H9 (cell line): ENCODE measurements around the gene CELSR2. TPM values are rescaled to one million over a fixed set of nuclear protein-coding genes. Genes with fewer than 3 reads are reported as not detected.
A peak's percentile ranks its signal among the peaks of the same experiment; 100 is the strongest.

Source experiments
- DNase-seq: peaks from one replicate; pipeline ENCODE4 v3.0.0-alpha.2; 2017
- H2AFZ ChIP-seq: one replicate; pipeline ENCODE4 v1.6.1; 2013; ENCODE audit warnings: mild to moderate bottlenecking, low read length, control low read depth, moderate library complexity
- H2AK5ac ChIP-seq: 2 replicates; pipeline ENCODE4 v1.6.1; 2013; ENCODE audit warnings: low read length, control low read depth, mixed read lengths; ENCODE audit not compliant: insufficient read length
- H2BK120ac ChIP-seq: one replicate; pipeline ENCODE4 v1.6.1; 2013; ENCODE audit warnings: low read depth, mild to moderate bottlenecking, low read length, control low read depth, inconsistent platforms; ENCODE audit not compliant: poor library complexity, severe bottlenecking
- H2BK12ac ChIP-seq: 2 replicates; pipeline ENCODE4 v1.6.1; 2013; ENCODE audit warnings: low read length, control low read depth, mixed read lengths, low read depth; ENCODE audit not compliant: insufficient read length
- H2BK15ac ChIP-seq: 2 replicates; pipeline ENCODE4 v1.6.1; 2013; ENCODE audit warnings: low read depth, low read length, control low read depth
- H2BK20ac ChIP-seq: one replicate; pipeline ENCODE4 v1.6.1; 2013; ENCODE audit warnings: low read depth, mild to moderate bottlenecking, low read length, control low read depth, inconsistent platforms; ENCODE audit not compliant: poor library complexity, severe bottlenecking
- H2BK5ac ChIP-seq: 2 replicates; pipeline ENCODE4 v1.6.1; 2013; ENCODE audit warnings: low read length, control low read depth, mixed read lengths; ENCODE audit not compliant: insufficient read length
- H3K14ac ChIP-seq: 2 replicates; pipeline ENCODE4 v1.6.1; 2013; ENCODE audit warnings: low read length, control low read depth; ENCODE audit not compliant: insufficient read depth
- H3K18ac ChIP-seq: 2 replicates; pipeline ENCODE4 v1.6.1; 2013; ENCODE audit warnings: low read depth, mild to moderate bottlenecking, mixed read lengths, low read length, control low read depth; ENCODE audit not compliant: insufficient read length
- H3K23ac ChIP-seq: 2 replicates; pipeline ENCODE4 v1.6.1; 2013; ENCODE audit warnings: low read length, control low read depth, mixed read lengths, low read depth; ENCODE audit not compliant: insufficient read length
- H3K23me2 ChIP-seq: 2 replicates; pipeline ENCODE4 v1.6.1; 2013; ENCODE audit warnings: low read depth, mild to moderate bottlenecking, mixed read lengths, low read length, control low read depth; ENCODE audit not compliant: insufficient read length, poor library complexity, severe bottlenecking
- H3K27ac ChIP-seq: 2 replicates; pipeline ENCODE4 v1.5.1; 2013; ENCODE audit warnings: low read length, control low read depth, mixed read lengths, low read depth; ENCODE audit not compliant: insufficient read length
- H3K27me3 ChIP-seq: 2 replicates; pipeline ENCODE4 v1.6.1; 2013; ENCODE audit warnings: low read length, control low read depth, inconsistent platforms; ENCODE audit not compliant: insufficient read depth
- H3K4ac ChIP-seq: 2 replicates; pipeline ENCODE4 v1.6.1; 2013; ENCODE audit warnings: low read depth, mild to moderate bottlenecking, control low read depth, inconsistent platforms, low read length, moderate library complexity
- H3K4me1 ChIP-seq: 2 replicates; pipeline ENCODE4 v1.6.1; 2013; ENCODE audit warnings: low read length, control low read depth, inconsistent platforms; ENCODE audit not compliant: insufficient read depth
- H3K4me2 ChIP-seq: 2 replicates; pipeline ENCODE4 v1.6.1; 2013; ENCODE audit warnings: low read length, control low read depth, mixed read lengths; ENCODE audit not compliant: insufficient read length, insufficient read depth
- H3K56ac ChIP-seq: 2 replicates; pipeline ENCODE4 v1.6.1; 2013; ENCODE audit warnings: low read depth, mild to moderate bottlenecking, mixed read lengths, low read length, control low read depth; ENCODE audit not compliant: insufficient read length
- H3K79me1 ChIP-seq: 2 replicates; pipeline ENCODE4 v1.6.1; 2013; ENCODE audit warnings: low read depth, mild to moderate bottlenecking, moderate library complexity, low read length, control low read depth, inconsistent platforms; ENCODE audit not compliant: insufficient read depth, poor library complexity, severe bottlenecking
- H3K79me2 ChIP-seq: 2 replicates; pipeline ENCODE4 v1.6.1; 2013; ENCODE audit warnings: low read length, control low read depth, inconsistent platforms; ENCODE audit not compliant: insufficient read depth
- H3K9ac ChIP-seq: 2 replicates; pipeline ENCODE4 v1.6.1; 2013; ENCODE audit warnings: low read length, control low read depth, mixed read lengths; ENCODE audit not compliant: insufficient read length; ENCODE audit errors: extremely low read depth
- H3K9me3 ChIP-seq: one replicate; pipeline ENCODE4 v1.6.1; 2013; ENCODE audit warnings: low read depth, low read length, inconsistent platforms; ENCODE audit not compliant: control insufficient read depth
- H3T11ph ChIP-seq: one replicate; pipeline ENCODE4 v1.6.1; 2013; ENCODE audit warnings: mild to moderate bottlenecking, low read length, control low read depth, inconsistent platforms
- H4K20me1 ChIP-seq: one replicate; pipeline ENCODE4 v1.6.1; 2013; ENCODE audit not compliant: control insufficient read depth, insufficient read length, insufficient read depth
- H4K5ac ChIP-seq: 2 replicates; pipeline ENCODE4 v1.6.1; 2013; ENCODE audit warnings: low read depth, mild to moderate bottlenecking, mixed read lengths, low read length, control low read depth; ENCODE audit not compliant: insufficient read length
- H4K8ac ChIP-seq: replicated peaks from 2 replicates; pipeline ENCODE4 v1.6.1; 2013; ENCODE audit warnings: low read length, control low read depth, mixed read lengths, low read depth; ENCODE audit not compliant: insufficient read length
- H4K91ac ChIP-seq: 2 replicates; pipeline ENCODE4 v1.6.1; 2013; ENCODE audit warnings: low read depth, mild to moderate bottlenecking, moderate library complexity, mixed read lengths, low read length, control low read depth; ENCODE audit not compliant: insufficient read length
- H3K27ac Mint-ChIP-seq, 3 experiments: 2 replicates in 2 of 3; 3 replicates in 1 of 3; pipeline ENCODE4 v1.8.0; 2020 to 2021; ENCODE audit warnings: mixed read lengths in 3 of 3, mild to moderate bottlenecking in 1 of 3, moderate library complexity in 1 of 3
- H3K27me3 Mint-ChIP-seq: 2 replicates; pipeline ENCODE4 v1.8.0; 2021; ENCODE audit warnings: low read depth, mild to moderate bottlenecking, moderate library complexity, mixed read lengths
- H3K36me3 Mint-ChIP-seq, 3 experiments: 2 replicates in 2 of 3; 3 replicates in 1 of 3; pipeline ENCODE4 v1.8.0; 2020 to 2021; ENCODE audit warnings: low read depth in 3 of 3, mixed read lengths in 3 of 3; ENCODE audit not compliant: insufficient read depth in 1 of 3
- H3K4me1 Mint-ChIP-seq, 2 experiments: 2 replicates each; pipeline ENCODE4 v1.8.0; 2020; ENCODE audit warnings: mixed read lengths in 2 of 2
- H3K4me3 Mint-ChIP-seq, 2 experiments: 2 replicates in 1 of 2; 3 replicates in 1 of 2; pipeline ENCODE4 v1.8.0; 2020 to 2021; ENCODE audit warnings: mild to moderate bottlenecking in 2 of 2, mixed read lengths in 2 of 2, moderate library complexity in 1 of 2
- H3K9me3 Mint-ChIP-seq, 2 experiments: 2 replicates in 1 of 2; 3 replicates in 1 of 2; pipeline ENCODE4 v1.8.0; 2020; ENCODE audit warnings: mild to moderate bottlenecking in 2 of 2, mixed read lengths in 2 of 2, moderate library complexity in 1 of 2
- CTCF ChIP-seq: fragments of 200-600 bp; sonication (generic); conservative IDR thresholded peaks from 3 replicates; pipeline ENCODE4 v1.8.0; 2021; ENCODE audit warnings: antibody characterized with exemption, mild to moderate bottlenecking
- WGBS: extraction: QIAGEN DNeasy Blood & Tissue Kit; methylation state at CpG from one replicate; pipeline ENCODE4 v1.1.7; 2013; ENCODE audit warnings: missing lambda C conversion rate, low lambda C conversion rate, mixed read lengths; ENCODE audit not compliant: insufficient read length; ENCODE audit errors: extremely low coverage; 5-methylcytosine and 5-hydroxymethylcytosine counted together
- total RNA-seq: library from RNA; stranded (reverse); gene quantifications from 2 replicates; pipeline ENCODE4 v1.2.1, GENCODE V29; 2021

The CELSR2 gene
- total RNA-seq, 1 experiment from 2014 or later, result 29.2 TPM

GRCh38 chr1:109274533-109275476 lies 25.5 kb downstream of the CELSR2 start:
- no peaks in the 10 kb centered on the region for H3K9me3 Mint-ChIP-seq
- no peak overlapping the region for H2BK12ac ChIP-seq
- H3K4me2 ChIP-seq, result no peak overlapping the region
- peak overlapping the region in 1 of 2 experiments; percentile 26; a peak in 1 of 5 replicates for H3K4me3 Mint-ChIP-seq
- H3K56ac ChIP-seq, result no peak overlapping the region
- no peak overlapping the region for H2BK15ac ChIP-seq
- no peaks in the 10 kb centered on the region for H3K27me3 ChIP-seq
- no peaks in the 10 kb centered on the region for H3K79me2 ChIP-seq
- H3T11ph ChIP-seq, result no peak overlapping the region
- no peak overlapping the region for H3K23ac ChIP-seq
- H3K23me2 ChIP-seq, result no peaks in the 10 kb centered on the region
- no peak overlapping the region for H3K18ac ChIP-seq
- H4K8ac ChIP-seq, result no peak overlapping the region
- WGBS, result no CpG with 5 or more reads among the region's 24 CpGs
- H3K27ac ChIP-seq, result no peak overlapping the region
- DNase-seq, result no peak
- TF ChIP-seq CTCF, result no peak
- no peaks in the 10 kb centered on the region for H3K79me1 ChIP-seq
- H3K9ac ChIP-seq, result no peak overlapping the region
- H2BK20ac ChIP-seq, result no peak overlapping the region
- H3K14ac ChIP-seq, result peak overlapping the region; percentile 55
- no peak overlapping the region for H3K4ac ChIP-seq
- no peaks in the 10 kb centered on the region for H3K9me3 ChIP-seq
- H4K5ac ChIP-seq, result no peak overlapping the region
- H2AK5ac ChIP-seq, result no peak overlapping the region
- no peak overlapping the region for H4K91ac ChIP-seq
- no peak overlapping the region for H2BK120ac ChIP-seq
- H3K4me1 ChIP-seq, result no peaks in the 10 kb centered on the region; the same call in 1 of the 2 replicates
- no peaks in the 10 kb centered on the region for H4K20me1 ChIP-seq
- no peak overlapping the region for H2BK5ac ChIP-seq
- peak overlapping the region; percentile 78 to 83 (median 79); a peak in 5 of 7 replicates for H3K27ac Mint-ChIP-seq
- peaks cover 11 to 46% (median 33%) of the 10 kb centered on the region in 3 experiments for H3K36me3 Mint-ChIP-seq
- peaks cover 26 to 29% of the 10 kb centered on the region in 2 experiments for H3K4me1 Mint-ChIP-seq
- H2AFZ ChIP-seq, result no peak overlapping the region
- H3K27me3 Mint-ChIP-seq, result no peaks in the 10 kb centered on the region
